ENCODE results near the gene MC1R.
A peak's percentile ranks its signal among the peaks of the same experiment; 100 is the strongest.

Gene MC1R

GRCh38 chr16:89897204-89897603, 21.5 kb upstream of the MC1R start:
- DNase-seq (ENCODE audit: low read depth) = no peak

GRCh38 chr16:89898201-89898967, 20.3 kb upstream of the MC1R start:
- no peak for DNase-seq (ENCODE audit: low read depth)

DNA sequence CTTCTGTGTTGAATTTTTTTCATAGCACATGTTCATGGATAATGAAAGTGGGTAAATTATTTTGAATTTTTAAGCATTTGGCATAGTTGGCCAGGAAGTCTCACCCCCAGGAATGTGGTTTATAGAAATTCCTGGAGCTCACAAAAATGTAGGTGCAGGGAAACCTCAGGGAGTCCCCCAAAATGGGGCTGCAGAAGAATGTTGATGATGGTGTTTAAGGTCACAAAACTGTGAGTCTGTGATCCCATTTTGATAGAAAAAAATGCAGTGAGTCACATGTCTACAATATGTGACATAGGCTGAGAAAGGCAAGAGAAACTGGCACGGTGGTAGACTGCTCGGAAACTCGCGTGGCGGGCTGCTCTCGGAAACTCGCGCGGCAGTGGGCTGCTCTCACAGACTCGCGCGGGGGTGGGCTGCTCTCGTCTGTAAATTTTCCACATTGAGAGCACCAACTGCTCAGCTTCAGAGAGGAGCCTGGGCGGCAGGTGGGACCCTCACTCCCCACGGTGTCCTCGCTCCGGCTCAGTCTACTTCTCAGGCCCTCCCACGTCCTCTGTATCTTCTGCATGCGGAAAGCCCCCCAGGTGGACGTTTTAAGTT, 18.7 kb upstream of the MC1R start:
- no peak for DNase-seq (ENCODE audit: low read depth)

GRCh38 chr16:89900885-89901284, 17.8 kb upstream of the MC1R start:
- no peak for DNase-seq (ENCODE audit: low read depth)

DNA sequence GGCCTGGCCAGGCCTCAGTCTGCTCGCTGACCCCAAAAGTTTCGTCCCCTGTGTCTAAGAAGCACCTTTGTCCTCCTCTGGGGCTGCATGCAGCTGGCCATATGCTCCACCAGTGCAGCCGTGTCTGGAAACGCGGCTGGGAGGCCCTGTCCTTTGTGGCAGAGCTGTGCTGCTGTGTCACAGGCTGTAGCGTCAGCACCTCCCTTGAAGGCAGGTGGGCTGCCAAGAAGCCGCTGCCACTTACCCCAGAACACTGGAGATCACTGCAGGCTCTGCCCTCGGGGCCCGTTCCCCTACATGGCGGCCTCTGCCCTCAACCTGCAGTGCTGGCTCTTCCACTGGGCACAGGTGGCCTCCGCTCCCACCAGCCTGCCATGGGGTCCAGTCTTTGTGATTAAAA, 15.7 kb upstream of the MC1R start:
- no peak for DNase-seq (ENCODE audit: low read depth)

GRCh38 chr16:89903908-89904515, 14.7 kb upstream of the MC1R start:
- DNase-seq (ENCODE audit: low read depth) = no peak

DNA sequence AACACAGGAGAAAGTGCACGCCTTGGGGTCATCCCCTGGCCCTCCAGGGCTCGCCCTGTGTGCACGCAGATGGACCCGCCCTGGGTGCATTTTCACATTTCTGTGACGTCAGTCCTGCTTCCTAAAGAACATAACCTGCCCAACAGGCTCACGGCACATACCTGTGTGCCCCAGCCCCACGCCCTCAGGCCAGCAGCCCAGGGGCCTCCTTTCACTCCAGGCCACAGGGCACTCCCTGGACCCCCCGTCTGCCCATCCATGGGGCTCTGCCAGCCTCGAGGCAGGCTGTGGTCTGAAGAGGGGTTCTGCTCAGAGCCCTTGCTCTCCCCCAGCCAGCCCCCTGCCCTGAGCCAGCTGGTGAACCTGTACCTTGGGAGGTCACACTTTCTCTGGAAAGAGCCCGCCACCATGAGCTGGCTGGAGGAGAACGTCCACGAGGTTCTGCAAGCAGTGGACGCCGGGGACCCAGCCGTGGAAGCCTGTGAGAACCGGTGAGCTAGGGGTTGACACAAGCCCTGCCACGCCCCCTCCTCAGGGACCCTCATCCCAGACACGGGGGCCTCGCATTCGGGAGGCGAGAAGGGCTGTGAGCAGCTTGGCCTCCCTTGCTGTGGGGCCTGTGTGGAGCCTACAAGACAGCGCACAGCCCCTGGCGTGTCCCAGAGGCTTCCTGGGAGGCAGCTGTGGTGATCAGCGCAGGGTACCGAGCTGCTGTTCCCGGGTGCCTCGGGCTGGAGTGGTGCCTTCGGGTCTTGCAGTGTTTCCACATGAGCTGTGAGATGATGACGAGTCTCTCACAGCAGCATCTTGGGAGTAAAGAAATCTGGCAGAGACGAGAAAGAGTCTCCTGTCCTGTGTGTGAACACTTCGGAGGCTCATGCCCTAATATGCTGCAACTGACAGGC, 13.8 kb upstream of the MC1R start:
- no peak for DNase-seq (ENCODE audit: low read depth)

GRCh38 chr16:89905511-89906139, 13.0 kb upstream of the MC1R start:
- DNase-seq (ENCODE audit: low read depth) = no peak

DNA sequence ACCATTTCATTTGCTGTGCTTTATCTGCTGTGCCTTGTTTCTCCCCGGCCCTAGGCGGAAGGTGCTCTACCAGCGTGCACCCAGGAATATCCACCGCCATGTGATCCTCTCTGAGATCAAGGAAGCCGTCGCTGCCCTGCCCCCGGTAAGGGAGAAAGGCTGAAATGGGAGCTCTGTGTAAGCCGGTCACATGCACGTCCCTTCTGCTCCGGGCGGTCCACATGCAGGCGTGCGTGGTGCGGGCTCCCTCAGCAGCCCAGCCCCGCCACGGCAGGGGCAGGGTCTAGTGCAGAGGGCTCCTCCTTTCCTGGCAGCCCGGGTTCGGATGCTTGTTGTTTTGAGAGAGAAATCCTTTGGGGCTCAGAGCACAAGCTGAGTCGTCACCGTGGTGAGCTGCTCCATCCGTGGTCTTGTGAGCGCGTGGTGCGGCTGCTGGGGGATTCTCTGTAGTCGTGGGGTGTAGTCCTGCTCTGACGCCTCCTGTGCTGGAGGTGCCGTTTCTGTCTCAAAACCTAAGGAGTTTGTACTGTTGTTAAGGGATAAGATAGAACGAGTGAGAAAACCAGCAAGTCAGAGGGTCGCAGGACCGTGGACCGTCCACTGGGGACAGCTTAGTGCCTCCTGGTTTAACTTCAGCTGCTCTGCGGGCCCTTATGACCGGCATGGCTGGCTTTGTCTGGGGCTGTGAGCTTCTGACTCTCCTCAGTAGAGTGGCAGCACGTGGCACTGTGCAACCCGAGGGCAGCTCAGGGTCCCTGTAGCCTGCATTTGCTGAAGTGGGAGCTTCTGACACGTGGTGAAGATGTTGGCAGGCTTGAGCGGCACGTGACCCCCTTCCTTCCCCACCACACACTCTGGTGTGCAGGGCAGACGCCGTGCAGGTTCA, 12.3 kb upstream of the MC1R start:
- DNase-seq (ENCODE audit: low read depth) = no peak

- DNase-seq (ENCODE audit: low read depth) = no peak
These were observed 11.4 kb upstream of the MC1R start for GRCh38 chr16:89907055-89907814.

- DNase-seq (ENCODE audit: low read depth) = no peak
These were observed 10.4 kb upstream of the MC1R start for GRCh38 chr16:89908236-89908635.

DNA sequence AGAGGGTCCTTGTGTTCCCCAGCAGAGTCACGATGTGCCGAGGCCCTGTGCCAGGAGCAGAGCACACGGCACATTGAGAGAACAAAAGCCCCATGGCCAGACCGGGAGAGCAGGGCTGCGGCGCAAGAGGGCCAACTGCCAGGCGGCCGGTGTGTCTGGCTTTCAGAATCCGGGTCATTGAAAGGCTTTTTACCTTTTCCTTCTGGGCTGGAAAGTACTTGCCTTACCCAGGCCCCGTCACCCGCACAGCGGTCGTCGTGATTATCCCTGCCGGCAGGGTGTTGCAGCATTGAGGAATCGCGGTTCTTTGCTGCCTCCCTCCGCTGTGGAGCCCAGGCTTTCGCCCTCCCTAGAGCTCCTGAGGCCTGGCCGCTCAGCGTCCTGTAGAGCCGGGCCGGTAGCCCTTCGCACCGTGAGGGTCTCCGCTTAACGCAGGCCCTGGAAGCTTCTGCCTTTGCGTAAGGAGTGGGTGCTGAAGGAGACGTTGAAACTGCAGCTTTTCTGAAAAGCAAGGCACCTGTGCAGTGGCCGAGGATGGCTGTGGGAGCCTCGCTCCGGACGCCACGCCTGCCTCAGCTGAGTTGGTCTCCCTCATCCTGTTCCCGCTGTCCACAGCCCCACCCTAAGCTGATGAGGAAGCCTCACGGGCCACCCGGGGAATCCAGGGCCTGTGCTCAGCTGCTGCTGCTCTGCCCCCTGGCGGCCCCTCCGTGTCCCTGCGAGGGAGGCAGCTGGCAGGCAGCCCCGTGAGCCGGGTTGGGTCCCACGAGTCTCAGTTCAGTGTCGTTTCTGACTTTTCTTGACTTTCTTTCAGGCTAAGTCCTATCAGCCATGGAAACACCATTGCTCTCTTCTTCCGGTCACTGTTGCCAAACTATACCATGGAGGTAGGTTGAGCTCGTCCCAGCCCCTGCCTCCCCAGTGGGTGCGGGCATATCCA, 8.6 kb upstream of the MC1R start:
- peak; percentile 69 for DNase-seq (ENCODE audit: low read depth)

GRCh38 chr16:89910717-89911354, 7.8 kb upstream of the MC1R start:
- no peak for DNase-seq (ENCODE audit: low read depth)

- DNase-seq (ENCODE audit: low read depth) = no peak
These were observed 7.3 kb upstream of the MC1R start for GRCh38 chr16:89911375-89911774.

DNA sequence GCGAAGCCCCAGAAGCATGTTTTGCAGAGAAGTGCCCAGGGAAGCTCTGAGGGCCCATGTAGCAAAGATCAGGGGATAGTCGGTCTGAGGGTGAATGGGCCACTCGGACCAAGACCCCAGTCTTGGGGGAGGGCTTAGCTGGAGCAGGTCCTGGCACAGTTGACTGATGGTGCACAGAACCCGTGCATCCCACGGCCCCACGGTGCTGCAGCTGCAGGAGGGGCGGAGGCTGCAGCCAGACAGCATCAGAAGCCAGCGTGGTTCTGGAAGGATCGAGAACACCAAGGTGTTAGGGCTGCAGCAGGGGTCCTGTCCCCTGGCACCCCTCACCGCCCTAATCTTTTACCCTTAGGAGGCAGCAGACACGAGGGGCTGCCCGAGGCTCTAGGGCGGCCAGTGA, 6.5 kb upstream of the MC1R start:
- no peak for DNase-seq (ENCODE audit: low read depth)

GRCh38 chr16:89912627-89913026, 6.0 kb upstream of the MC1R start:
- no peak for DNase-seq (ENCODE audit: low read depth)

- DNase-seq (ENCODE audit: low read depth) = no peak
These were observed 5.0 kb upstream of the MC1R start for GRCh38 chr16:89913408-89914387.

Data from fibroblast of gingiva (primary cell).